Epithelial cell of proximal tubule (primary cell): ENCODE measurements around the gene TERT. TPM values are rescaled to one million over a fixed set of nuclear protein-coding genes. Genes with fewer than 3 reads are reported as not detected.

ENCODE experiments used
- DNase-seq: peaks from one replicate; pipeline ENCODE4 v3.0.0-alpha.2; 2011; ENCODE audit warnings: low read depth
- H3K4me3 ChIP-seq: 2 replicates; pipeline ENCODE4 v1.5.1; 2011; ENCODE audit warnings: low read depth, mild to moderate bottlenecking, low read length
- total RNA-seq: library from RNA; depleted of rRNA; stranded (reverse); fragments of >200 nt; gene quantifications from 2 replicates; pipeline ENCODE4 v1.2.3, GENCODE V29; 2015
- TF ChIP-seq, protein P1 (sequence below): conservative IDR thresholded peaks from 2 replicates; pipeline ENCODE4 v1.5.1; 2012; ENCODE audit warnings: low read depth, mild to moderate bottlenecking, low read length

Gene TERT
- total RNA-seq, 1 donor from 2014 or later, result not detected

- DNase-seq, result no peak
- TF ChIP-seq, protein P1, sequence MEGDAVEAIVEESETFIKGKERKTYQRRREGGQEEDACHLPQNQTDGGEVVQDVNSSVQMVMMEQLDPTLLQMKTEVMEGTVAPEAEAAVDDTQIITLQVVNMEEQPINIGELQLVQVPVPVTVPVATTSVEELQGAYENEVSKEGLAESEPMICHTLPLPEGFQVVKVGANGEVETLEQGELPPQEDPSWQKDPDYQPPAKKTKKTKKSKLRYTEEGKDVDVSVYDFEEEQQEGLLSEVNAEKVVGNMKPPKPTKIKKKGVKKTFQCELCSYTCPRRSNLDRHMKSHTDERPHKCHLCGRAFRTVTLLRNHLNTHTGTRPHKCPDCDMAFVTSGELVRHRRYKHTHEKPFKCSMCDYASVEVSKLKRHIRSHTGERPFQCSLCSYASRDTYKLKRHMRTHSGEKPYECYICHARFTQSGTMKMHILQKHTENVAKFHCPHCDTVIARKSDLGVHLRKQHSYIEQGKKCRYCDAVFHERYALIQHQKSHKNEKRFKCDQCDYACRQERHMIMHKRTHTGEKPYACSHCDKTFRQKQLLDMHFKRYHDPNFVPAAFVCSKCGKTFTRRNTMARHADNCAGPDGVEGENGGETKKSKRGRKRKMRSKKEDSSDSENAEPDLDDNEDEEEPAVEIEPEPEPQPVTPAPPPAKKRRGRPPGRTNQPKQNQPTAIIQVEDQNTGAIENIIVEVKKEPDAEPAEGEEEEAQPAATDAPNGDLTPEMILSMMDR, result no peak
- H3K4me3 ChIP-seq, result no peak overlapping the region
These were observed 72.1 kb downstream of the TERT start for GRCh38 chr5:1222621-1223277.

DNA sequence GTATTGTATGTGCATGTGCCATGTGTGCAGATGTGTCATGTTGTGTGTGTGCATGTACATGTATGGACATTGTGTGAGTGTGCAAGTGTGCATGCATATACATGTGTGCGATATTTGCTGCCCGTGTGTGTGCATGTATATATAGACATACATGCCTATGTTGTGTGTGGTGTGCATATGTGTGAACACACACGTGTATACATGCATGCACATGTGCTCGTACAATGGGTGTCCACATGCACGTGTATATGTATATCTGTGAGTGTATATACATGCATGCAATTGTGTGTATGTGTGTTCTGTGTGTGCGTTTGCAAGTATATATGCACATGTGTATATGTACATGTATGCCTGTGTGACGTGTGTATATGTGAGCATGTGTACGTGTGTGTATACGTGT lies 72.7 kb downstream of the TERT start:
- H3K4me3 ChIP-seq, result no peak overlapping the region
- TF ChIP-seq, protein P1, result no peak
- DNase-seq, result no peak

DNA sequence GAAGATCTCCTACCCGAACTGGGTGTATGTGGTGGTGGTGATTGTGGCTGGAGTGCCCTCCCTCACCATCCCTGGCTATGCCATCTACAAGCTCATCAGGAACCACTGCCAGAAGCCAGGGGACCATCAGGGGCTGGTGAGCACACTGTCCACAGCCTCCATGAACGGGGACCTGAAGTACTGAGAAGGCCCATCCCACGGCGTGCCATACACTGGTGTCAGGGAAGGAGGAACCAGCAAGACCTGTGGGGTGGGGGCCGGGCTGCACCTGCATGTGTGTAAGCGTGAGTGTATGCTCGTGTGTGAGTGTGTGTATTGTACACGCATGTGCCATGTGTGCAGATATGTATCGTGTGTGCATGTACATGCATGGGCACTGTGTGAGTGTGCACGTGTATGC lies 73.1 kb downstream of the TERT start:
- H3K4me3 ChIP-seq, result no peak overlapping the region
- DNase-seq, result no peak
- TF ChIP-seq, protein P1, result no peak

GRCh38 chr5:1220831-1221230 lies 74.0 kb downstream of the TERT start:
- DNase-seq, result no peak
- H3K4me3 ChIP-seq, result no peak overlapping the region
- TF ChIP-seq, protein P1, result no peak

DNA sequence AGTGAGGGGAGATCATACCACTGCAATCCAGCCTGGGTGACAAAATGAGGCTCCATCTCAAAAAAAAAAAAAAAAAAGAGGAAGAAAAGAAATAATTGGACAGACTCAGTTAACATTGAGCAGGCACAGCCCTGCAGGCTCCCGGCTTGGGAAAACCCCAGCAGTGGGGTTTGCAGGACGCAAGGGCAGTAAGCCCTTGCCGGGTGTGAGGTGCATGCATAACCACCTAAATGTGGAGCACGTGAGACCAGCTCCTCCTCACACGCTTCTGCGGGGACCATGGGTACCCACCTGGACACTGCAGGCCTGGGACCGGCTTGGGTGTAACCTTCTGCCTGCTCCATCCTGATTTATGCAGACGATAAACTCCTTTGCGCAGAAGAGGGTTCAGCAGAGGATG lies 74.5 kb downstream of the TERT start:
- no peak overlapping the region for H3K4me3 ChIP-seq
- TF ChIP-seq, protein P1, result no peak
- no peak for DNase-seq

GRCh38 chr5:1219768-1220100 lies 75.1 kb downstream of the TERT start:
- DNase-seq, result no peak
- TF ChIP-seq, protein P1, result no peak
- H3K4me3 ChIP-seq, result no peak overlapping the region

GRCh38 chr5:1219098-1219767 lies 75.6 kb downstream of the TERT start:
- TF ChIP-seq, protein P1, result no peak
- H3K4me3 ChIP-seq, result no peak overlapping the region
- DNase-seq, result no peak
